ENCODE measurements around the gene BRCA2.

BRCA2 gene

GRCh38 chr13:32390484-32390883 is 75.2 kb downstream of the BRCA2 start:
- no peak for DNase-seq

- DNase-seq = no peak
These were observed 75.9 kb downstream of the BRCA2 start for GRCh38 chr13:32391101-32391619.

GRCh38 chr13:32403108-32403507 is 87.8 kb downstream of the BRCA2 start:
- no peak for DNase-seq

GRCh38 chr13:32407854-32408253 is 92.5 kb downstream of the BRCA2 start:
- DNase-seq = no peak

DNA sequence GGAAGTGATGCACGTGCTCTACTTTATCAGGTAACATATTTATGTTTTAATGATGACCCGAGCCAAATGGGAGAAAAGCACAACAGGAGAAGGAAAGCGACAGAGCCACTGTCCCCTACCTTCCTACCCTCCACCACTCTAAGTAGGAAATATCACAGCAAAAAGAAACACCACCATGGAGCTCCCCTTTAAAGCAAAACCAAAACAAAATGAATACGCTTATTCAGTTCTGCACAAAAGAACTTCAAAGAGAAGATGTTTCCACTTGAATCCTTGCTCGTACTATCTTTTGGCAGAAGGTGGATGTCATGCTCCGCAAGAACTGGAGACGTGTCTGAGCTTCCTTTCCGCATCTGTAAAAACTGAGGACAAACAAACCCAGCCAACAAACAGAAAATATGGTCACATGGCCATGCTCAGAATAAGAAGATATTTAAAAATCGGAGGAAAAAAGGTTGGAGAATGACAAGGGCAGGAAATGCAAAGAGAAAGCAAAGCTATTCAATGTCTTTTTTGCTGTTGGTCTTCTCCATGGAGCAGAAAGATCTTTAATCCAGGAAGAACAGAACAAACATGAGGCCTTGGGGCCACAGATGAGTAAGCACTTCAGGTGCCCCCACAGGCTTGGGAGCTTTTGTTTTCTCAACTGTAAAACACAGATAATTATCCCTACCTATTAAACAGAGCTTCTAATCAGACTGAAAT is 93.1 kb downstream of the BRCA2 start:
- DNase-seq = no peak

GRCh38 chr13:32409001-32409313 is 93.6 kb downstream of the BRCA2 start:
- DNase-seq = no peak

DNA sequence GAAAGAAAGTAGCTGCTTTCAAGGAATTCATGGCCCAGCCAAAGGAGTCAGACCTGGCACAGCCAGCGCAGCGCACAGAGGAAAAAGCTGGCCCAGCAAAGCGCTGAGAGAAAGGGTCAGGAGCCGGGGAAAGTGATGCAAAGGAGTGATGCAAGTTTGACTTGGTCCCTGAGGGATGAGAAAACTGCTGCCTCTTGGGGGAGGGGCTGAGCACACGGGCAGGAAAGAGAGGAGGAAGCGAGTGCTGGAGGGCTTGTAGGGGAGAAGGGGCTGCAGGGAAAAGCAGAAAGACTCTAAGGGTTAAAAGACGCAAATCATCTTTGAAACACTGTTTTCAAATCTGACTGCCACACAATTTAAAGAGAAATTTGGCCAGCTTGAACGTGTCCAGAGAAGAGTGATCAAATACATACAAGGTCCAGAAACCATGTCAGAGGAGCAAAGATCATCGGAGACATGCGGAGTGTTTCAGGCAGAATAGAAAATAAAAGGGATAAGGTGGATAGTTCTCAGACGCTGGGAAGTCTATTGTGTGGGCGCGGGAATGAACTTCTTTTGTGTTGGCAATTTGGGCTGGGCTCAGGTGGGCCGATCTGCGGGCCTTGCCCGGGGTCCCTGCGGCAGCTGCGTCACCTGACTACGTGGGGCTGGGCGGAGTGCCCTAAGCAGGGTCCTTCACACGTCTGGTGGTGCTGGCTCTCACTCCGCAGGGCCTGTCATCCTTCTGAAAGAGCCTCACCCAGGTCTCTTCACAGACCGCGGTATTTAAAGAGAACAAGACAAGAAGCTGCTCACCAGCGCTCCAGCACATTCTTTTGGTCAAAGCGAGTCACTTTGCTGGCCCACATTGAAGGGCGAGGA is 94.5 kb downstream of the BRCA2 start:
- DNase-seq = no peak

DNA sequence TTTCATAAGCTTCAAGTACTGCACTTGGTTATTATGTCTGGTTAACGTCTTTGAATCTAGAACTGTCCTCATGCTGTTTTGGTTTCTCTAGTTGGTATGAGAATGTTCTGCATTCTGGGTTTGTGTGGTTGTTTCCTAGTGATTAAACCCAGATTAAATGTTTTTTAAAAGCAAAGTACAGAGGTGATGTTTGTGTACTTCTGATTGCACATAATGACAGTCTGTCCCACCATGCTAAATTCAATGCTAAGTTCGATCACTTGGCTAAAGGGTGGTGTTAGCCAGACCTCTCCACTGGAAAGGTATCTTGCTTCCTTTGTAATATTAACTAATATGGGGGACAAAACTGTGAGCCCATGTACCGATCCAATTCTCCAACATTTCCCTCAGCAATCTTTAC is 98.0 kb downstream of the BRCA2 start:
- DNase-seq = no peak

GRCh38 chr13:32414580-32414979 is 99.3 kb downstream of the BRCA2 start:
- DNase-seq = no peak

- DNase-seq = no peak
These were observed 99.7 kb downstream of the BRCA2 start for GRCh38 chr13:32415019-32415418.

DNA sequence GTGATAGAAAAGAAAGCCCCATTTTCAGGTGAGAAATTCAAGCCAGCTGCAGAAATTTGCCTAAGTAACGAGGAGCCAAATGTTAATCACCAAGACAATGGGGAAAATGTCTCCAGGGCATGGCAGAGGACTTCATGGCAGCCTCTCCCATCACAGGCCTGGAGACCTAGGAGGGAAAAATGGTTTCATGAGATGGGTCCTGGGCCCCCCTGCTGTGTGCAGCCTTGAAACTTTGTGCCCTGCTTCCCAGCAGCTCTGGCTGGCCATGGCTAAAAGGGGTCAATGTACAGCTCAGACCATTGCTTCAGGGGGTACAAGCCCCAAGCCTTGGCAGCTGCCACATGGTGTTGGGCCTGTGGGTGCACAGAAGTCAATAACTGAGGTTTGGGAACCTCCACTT is 102.7 kb downstream of the BRCA2 start:
- no peak for DNase-seq

DNA sequence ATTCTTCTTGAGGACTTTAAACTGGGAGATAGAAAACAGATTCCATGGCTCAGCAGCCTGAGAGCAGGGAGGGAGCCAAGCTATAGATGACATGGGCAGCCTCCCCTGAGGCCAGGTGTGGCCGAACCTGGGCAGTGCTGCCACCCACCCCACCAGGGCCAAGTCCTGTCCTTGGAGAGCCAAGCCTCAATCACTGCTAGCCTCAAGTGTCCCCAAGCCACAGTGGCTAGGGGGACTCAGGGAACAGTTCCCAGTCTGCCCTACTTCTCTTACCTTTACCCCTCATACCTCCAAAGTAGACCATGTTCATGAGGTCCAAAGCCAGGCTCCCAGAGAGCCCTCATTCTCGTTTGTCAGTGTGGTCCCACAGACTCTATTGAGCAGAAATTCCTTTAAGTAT is 104.6 kb downstream of the BRCA2 start:
- DNase-seq = no peak

GRCh38 chr13:32423592-32423991 is 108.3 kb downstream of the BRCA2 start:
- DNase-seq = no peak

DNA sequence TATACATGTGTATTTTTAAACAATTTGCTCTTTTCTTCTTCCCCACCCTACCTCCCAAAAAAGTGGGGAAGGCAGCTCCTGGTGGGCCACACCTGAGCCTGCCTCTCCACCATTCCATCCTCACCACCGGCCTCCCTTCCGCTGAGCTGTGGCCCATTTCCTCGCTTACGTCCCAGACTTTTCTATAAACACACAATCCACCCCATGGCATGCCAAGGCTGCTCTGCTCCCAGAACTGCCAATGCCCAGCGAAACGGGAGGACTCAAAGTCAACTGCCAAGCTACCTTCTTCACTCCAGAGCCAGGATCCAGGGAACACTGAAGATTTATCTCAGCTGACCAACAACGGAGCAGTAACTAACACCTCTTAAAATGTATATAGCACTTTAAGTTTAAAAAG is 109.8 kb downstream of the BRCA2 start:
- no peak for DNase-seq

DNA sequence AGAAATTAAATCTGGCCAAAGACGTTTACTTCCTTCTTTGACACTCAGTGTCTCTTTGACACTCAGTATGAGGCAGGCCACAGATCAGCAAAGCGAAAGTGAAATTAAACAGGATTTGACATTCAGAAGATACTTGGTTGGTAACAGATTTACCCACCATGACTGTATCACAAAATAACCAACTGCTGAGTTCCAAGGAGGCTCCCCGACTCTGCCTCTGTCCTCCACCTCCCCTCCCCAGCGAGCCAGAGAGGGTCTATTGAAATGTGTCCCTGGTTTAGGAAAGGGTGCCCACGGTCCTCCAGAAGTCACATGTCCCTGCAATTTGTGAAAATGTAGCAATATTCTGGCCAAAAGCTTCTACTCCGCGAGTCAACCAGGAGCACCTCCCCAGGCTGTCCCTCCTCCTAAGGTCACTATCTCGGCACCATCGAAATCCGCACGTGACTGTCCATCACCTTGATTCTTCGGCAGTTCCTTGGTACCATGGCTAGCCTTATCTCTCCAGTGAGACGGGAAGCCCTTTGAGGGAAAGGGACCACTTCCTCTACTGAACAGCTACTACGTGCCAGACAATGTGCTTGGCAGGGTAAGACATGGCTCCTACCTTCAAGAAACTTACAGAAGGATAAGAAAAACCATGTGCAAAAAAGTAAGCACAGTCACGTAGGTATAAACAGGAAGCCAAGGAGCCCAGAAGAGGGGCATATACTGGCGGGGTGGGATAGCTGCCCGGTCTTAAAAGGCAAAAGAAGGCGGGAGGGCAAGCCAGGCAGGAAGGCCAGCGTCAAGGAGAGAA is 111.1 kb downstream of the BRCA2 start:
- peak; percentile 38 to 42 for DNase-seq

DNA sequence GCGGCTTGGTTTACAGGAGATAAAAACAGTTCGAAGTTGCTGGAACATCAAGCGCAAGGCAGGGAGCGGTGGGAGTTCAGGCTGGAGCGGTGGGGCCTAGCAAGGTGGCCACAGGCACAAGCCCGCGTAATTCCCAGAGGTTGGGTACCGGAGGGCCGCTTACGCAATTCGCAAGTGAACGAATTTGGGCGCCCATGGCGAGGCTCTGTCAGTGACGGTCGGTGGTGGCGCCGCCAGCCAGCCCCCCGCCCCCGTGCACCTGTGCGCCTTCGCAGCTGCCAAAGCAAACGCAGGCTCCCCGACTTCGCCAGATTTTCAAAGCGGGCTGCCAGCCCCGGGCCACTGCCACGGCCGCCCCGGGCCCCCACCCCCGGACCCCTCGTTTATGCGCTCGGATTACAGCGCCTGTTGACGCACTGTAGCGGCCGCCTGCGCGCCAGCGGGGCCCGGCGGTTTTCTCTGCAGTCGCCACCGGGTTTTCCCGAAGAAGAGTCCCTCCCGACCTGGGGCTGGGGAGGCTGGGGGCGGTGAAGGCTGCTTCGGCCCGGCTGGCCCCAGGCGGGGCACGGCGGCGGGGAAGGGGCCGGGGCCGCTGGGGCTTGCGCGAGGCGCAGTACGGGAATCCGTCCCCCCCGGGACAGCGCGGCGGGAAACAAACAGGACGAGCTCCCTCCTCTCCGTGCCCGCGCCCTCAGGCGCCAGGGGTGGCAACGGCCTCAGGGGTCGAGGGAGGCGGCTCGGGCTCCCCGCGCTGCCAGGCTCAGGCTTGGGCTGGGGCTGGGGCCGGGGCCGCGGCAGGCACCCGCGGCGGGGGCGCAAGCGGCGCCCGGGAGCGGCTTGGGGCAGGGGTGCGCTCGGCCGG is 111.9 kb downstream of the BRCA2 start:
- peak; percentile 55 to 57 for DNase-seq

DNA sequence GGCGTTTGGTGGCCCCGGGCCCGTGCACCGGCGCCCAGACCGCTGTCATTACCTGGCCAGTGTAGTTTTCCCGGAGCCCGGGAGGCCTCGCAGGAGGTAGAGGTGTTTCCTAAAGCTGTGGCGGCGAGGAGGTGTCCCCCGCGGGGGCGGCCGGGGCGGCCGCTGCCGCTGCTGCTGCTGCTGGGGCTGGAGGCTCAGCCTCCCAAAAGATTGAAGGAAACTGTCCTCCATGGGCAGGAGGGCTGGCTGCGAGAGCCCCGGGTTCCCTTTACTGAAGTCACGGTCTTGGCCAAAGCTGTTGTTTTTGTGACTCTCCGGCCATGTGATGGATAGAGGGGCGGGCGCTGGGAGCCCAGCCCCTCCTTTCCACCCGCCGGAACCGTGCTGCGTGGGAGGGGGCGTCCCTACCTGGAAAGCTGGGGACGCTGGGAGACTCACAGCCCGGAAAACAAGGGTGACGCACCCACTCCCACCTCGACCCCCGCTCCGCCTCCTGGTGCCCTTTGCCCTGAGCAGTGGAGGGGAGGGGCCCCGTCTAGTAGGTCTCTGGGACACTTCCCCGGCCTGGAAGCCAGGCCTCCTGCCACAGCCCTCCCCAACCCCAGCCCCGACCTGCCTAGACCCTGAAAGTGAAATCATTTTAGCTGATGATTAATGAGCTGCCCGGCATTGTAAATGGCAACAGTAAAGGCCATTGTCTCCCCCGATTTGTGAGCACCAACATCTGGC is 112.7 kb downstream of the BRCA2 start, which contains the start of gene N4BP2L1:
TSS of gene N4BP2L1 (minus strand) at position 279 of the 729 bp plus-strand sequence. CDS start at position 231, 48 bp downstream.
- DNase-seq = peak; percentile 92

GRCh38 chr13:32428581-32429432 is 113.5 kb downstream of the BRCA2 start:
- no peak for DNase-seq

DNA sequence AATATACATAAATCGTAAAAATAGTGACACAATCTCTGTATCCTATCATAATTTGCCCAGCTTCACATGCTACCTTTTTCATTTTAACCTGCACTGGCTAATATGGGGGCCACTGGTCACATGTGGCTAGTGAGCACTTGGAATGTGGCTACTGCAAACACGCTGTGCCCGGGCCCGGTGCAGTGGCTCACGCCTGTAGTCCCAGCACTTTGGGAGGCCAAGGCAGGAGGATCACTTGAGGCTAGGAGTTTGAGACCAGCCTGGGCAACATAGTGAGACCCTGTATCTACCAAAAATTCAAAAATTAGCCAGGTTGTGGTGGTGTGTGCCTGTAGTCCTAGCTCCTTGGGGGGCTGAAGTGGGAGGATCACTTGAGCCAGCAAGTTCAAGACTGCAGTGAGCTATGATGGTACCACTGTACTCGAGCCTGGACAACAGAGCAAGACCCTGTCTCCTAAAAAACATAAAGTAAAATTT is 114.2 kb downstream of the BRCA2 start:
- DNase-seq = no peak

- DNase-seq = no peak
These were observed 114.9 kb downstream of the BRCA2 start for GRCh38 chr13:32430018-32430747.
